ENCODE results near the gene TRMT112. TPM values are rescaled to one million over a fixed set of nuclear protein-coding genes. Genes with fewer than 3 reads are reported as not detected.
A peak's percentile ranks its signal among the peaks of the same experiment; 100 is the strongest.

TRMT112 gene
- total and polyA plus RNA-seq, 2 experiments from 2014 or later = 298 to 927 TPM

DNA sequence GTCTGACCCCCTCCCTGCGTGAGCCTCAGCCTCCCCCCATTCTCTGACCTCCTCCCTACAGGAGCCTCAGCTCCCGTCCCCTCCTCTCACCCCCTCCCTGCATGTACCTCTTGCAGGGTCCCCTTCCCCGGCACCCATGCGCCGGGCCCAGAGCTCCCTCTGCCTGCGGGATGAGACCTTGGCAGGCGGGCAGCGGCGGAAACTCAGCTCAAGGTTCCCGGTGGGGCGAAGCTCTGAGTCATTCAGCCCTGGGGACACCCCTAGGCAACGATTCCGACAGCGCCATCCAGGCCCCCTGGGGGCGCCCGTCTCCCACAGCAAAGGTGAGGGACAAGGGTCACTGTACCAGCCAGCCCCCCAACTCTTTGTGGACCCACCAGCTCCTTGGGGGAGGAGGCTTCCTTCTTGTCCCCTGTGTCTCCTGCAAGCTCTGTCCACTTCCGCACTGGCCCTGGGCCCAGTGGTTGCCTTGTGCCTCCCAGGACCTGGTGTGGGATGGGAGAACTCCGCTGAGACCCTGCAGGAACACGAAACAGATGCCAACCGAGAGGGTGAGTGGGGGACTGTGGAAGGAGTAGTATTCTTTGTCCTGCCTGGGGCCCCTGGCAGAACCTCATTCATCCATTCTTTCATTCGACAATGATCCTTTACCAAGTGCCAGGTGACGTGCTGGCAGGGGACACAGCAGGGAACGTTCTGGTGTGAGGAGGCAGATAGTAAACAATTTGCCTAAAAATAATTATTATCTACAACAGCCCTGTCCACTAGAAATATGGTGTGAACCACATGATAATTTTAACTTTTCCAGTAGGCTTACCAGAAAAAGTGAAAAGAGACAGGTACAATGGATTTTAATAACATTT, 38.0 kb upstream of the TRMT112 start:
- Mint-ChIP-seq H3K9me3 (no peaks in the 10 kb centered on the region), H3K4me3 (no peak overlapping the region), H3K27me3 (ENCODE audit: insufficient read depth, low read depth, poor library complexity) (peaks cover 20% of the 10 kb centered on the region), H3K36me3 (ENCODE audit: low read depth) (no peaks in the 10 kb centered on the region), H3K4me1 (peaks cover 25% of the 10 kb centered on the region), H3K27ac (peak overlapping the region; percentile 80; the same call in 1 of the 2 replicates)
- H4K20me1 ChIP-seq (replicated peaks; ENCODE audit: insufficient read depth) = no peaks in the 10 kb centered on the region
- ATAC-seq (peak; percentile 39), DNase-seq (ENCODE audit: low spot score) (peak; percentile 91)
- 0 out of 2 replicates have a peak overlapping the region, but pooled peaks have one; percentile 30 for H3K4me3 ChIP-seq
- no peak overlapping the region for H3K27ac ChIP-seq (ENCODE audit: low read depth)
- no peak overlapping the region for H2AFZ ChIP-seq
- H3K36me3 ChIP-seq (ENCODE audit: insufficient read depth) = no peaks in the 10 kb centered on the region
- TF ChIP-seq EZH2phosphoT487 (IDR thresholded peaks at IDR 0.05; ENCODE audit: unreplicated experiment) = no peak
- TF ChIP-seq, protein P1, sequence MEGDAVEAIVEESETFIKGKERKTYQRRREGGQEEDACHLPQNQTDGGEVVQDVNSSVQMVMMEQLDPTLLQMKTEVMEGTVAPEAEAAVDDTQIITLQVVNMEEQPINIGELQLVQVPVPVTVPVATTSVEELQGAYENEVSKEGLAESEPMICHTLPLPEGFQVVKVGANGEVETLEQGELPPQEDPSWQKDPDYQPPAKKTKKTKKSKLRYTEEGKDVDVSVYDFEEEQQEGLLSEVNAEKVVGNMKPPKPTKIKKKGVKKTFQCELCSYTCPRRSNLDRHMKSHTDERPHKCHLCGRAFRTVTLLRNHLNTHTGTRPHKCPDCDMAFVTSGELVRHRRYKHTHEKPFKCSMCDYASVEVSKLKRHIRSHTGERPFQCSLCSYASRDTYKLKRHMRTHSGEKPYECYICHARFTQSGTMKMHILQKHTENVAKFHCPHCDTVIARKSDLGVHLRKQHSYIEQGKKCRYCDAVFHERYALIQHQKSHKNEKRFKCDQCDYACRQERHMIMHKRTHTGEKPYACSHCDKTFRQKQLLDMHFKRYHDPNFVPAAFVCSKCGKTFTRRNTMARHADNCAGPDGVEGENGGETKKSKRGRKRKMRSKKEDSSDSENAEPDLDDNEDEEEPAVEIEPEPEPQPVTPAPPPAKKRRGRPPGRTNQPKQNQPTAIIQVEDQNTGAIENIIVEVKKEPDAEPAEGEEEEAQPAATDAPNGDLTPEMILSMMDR (conservative IDR thresholded peaks at IDR 0.05; ENCODE audit: low read depth in 2 of 2) = peak; percentile 76 to 95
- TF ChIP-seq CREB1 (CRISPR knock-in tag; IDR thresholded peaks at IDR 0.05; ENCODE audit: low read depth) = 0 out of 2 replicates have a peak, but pooled peaks have one; percentile 4
- peaks cover 9% of the 10 kb centered on the region; the same call in 1 of the 2 replicates for H3K27me3 ChIP-seq (ENCODE audit: insufficient read depth)
- H3F3A ChIP-seq (replicated peaks; ENCODE audit: low read depth) = 0 out of 2 replicates have a peak, but pooled peaks cover 7% of the 10 kb centered on the region
- peak overlapping the region; percentile 70 for H3K4me2 ChIP-seq
- no peaks in the 10 kb centered on the region for H3K79me2 ChIP-seq (replicated peaks; ENCODE audit: insufficient read depth)
- H3K9me2 ChIP-seq (ENCODE audit: insufficient read depth) = no peaks in the 10 kb centered on the region
- peaks cover 14% of the 10 kb centered on the region; the same call in 1 of the 2 replicates for H3K4me1 ChIP-seq (ENCODE audit: insufficient read depth)

DNA sequence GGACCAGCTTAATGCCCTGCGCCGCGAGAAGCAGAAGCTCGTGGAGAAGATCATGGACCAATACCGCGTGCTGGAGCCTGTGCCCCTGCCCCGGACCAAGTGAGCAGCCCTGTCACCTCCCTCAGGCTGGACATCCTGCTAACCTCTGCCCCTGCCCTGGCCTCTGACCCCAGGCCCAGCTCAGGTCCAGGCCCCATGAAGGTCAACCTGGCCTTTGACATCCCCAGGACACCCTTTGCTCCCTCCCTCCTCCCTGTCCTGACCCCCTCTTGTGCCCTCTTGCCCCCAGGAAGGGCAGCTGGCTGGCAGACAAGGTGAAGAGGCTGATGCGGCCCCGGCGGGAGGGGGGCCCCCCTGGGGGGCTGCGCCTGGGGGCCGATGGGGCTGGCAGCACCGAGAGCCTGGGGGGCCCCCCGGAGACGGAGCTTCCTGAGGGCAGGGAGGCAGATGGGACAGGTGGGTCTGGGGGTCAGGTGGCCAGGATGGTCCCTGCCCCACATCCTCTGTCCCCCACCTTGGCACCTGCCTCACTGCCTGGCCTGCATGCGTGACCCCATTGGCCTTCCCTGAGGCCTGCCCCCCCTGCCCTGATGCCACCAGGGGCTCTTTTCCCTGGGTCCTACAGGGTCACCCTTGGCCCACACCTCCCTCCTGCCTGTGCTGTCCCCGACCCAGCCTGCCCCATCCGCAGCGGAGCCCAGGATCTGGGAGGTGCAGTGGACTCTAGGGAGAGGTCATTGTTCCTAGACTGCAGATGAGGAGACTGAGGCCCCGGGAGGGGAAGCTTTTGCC, 36.6 kb upstream of the TRMT112 start:
- TF ChIP-seq JUNB (IDR thresholded peaks at IDR 0.05; ENCODE audit: unreplicated experiment) (no peak), CREB1 (CRISPR knock-in tag; IDR thresholded peaks at IDR 0.05; ENCODE audit: low read depth) (no peak), STAT1 (IDR thresholded peaks at IDR 0.05; ENCODE audit: unreplicated experiment) (no peak), POLR2AphosphoS5 (IDR thresholded peaks at IDR 0.05; ENCODE audit: low read depth) (no peak), ZNF114 (CRISPR knock-in tag; IDR thresholded peaks at IDR 0.05) (no peak)
- TF ChIP-seq, protein P1 (conservative IDR thresholded peaks at IDR 0.05; ENCODE audit: low read depth in 2 of 2) = no peak
- Histone ChIP-seq H3K4me2 (no peak overlapping the region), H3K36me3 (ENCODE audit: insufficient read depth) (no peaks in the 10 kb centered on the region), H3K4me1 (ENCODE audit: insufficient read depth) (peaks cover 12% of the 10 kb centered on the region; the same call in 1 of the 2 replicates), H3K79me2 (replicated peaks; ENCODE audit: insufficient read depth) (no peaks in the 10 kb centered on the region), H4K20me1 (replicated peaks; ENCODE audit: insufficient read depth) (no peaks in the 10 kb centered on the region), H3K9me2 (ENCODE audit: insufficient read depth) (no peaks in the 10 kb centered on the region), H3K4me3 (no peak overlapping the region), H3K27me3 (ENCODE audit: insufficient read depth) (0 out of 2 replicates have a peak, but pooled peaks cover 3% of the 10 kb centered on the region), H2AFZ (no peak overlapping the region), H3F3A (replicated peaks; ENCODE audit: low read depth) (0 out of 2 replicates have a peak, but pooled peaks cover 6% of the 10 kb centered on the region), H3K27ac (ENCODE audit: low read depth) (no peak overlapping the region)
- Mint-ChIP-seq H3K27ac (no peak overlapping the region), H3K36me3 (ENCODE audit: low read depth) (no peaks in the 10 kb centered on the region), H3K4me1 (peaks cover 16% of the 10 kb centered on the region), H3K4me3 (no peak overlapping the region), H3K9me3 (no peaks in the 10 kb centered on the region), H3K27me3 (ENCODE audit: insufficient read depth, low read depth, poor library complexity) (peaks cover 13% of the 10 kb centered on the region)
- no peak for ATAC-seq
- no peak for DNase-seq (ENCODE audit: low spot score)

All from GM23338 (cell line).